HG03442 (cell line): ENCODE data around the gene ARHGAP8.
A peak's percentile ranks its signal among the peaks of the same experiment; 100 is the strongest.

ENCODE experiments used
- ATAC-seq: cut with Tn5 transposase; IDR thresholded peaks from one replicate; pipeline ENCODE4 v1.9.1; 2021; ENCODE audit warnings: mild to moderate bottlenecking, moderate library complexity; ENCODE audit not compliant: unreplicated experiment

Gene ARHGAP8

GRCh38 chr22:44752285-44753188 lies at the start of gene ARHGAP8:
Gene ARHGAP8, plus strand, starts transcription at chr22:44752575. Its CDS starts 33,953 bp downstream, at chr22:44786528.
- ATAC-seq, result no peak

DNA sequence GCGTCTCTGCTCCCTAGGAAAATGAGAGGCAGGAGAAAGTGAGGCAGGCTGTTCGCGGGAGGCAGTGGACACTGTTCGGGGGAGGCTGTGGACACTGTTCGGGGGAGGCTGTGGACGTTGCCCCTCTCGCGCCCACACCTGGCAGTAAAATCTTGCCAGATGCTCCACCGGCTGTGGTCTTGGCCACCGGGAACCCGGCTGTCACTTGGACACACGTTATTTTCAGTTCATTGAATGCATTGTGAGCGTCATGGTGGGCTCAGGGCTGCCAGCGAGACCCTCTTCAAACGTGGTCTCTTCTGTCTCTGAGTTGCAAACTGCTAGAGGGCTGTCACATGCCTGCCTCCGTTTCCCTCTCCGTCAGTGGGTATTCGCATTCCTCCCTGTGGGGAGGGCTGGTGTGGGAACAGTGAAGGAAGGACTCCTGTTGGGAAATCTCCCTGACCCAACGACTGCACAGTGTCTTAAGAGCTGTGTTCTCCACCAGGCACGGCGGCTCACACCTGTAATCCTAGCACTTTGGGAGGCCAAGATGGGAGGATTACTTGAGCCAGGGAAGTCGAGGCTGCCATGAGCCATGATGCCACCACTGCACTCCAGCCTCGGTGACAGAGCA lies 49.0 kb upstream of the ARHGAP8 start:
- ATAC-seq, result no peak

DNA sequence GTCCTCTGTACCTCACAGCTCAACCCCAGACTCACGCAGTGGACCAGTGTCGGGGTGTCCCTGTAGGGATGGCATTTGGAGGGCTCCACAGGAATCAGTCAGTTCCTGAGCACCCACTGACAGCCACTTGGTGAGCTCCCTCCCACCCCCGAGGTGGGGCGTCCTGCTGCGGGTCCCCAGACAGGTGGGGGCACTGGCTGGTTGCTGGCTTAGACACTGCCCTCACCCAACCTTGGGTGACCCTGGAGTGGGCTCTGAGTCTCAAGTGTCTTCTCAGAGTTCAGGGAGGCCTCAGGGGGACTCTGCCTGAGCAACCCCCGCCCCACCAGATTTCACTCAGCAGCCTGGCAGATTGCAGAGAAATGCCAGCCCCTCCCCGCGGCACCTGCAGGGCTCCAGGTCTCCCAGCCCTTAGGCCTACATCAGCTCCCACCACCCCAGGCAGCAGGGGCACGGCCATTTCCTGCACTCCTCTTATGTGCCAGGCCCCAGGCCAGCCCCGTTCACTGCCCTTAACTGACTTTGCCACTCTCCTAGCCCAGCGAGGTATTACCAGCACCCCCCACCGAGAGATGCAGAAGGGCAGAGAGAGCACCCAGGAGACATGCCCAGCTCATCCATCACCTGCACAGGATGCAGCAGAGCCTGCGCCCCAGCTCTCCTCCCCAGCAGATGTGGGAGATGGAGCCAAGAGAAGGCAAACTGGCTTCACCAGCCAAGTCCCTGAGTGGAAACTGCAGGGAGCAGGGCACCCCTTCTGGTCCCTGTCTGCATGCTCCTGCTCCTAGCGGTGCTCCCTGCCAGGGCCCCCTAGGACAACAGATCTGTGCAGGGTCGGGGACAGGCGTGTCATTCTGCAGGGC lies 48.0 kb upstream of the ARHGAP8 start:
- no peak for ATAC-seq

- no peak for ATAC-seq
Observed at GRCh38 chr22:44705022-44705297, 47.4 kb upstream of the ARHGAP8 start.

GRCh38 chr22:44706488-44706887 lies 45.9 kb upstream of the ARHGAP8 start:
- ATAC-seq, result no peak

GRCh38 chr22:44707178-44707577 lies 45.2 kb upstream of the ARHGAP8 start:
- ATAC-seq, result no peak

DNA sequence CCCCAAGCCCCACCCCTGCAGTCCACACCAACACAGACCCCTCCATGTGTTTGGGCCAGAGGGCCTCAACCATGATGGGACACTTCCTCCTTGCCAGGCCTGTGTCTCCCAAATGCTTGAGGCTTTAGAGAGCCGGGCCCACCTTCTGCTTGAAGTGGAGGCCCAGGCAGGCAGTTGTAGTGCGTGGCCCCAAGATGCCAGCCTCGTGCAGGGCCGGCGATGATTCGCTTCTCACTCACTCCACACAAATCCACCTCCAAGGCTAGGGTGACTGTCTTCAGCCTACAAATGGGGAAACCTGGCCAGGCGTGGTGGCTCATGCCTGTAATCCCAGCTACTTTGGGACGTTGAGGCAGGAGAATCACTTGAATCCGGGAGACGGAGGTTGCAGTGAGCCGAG lies 44.6 kb upstream of the ARHGAP8 start:
- no peak for ATAC-seq

DNA sequence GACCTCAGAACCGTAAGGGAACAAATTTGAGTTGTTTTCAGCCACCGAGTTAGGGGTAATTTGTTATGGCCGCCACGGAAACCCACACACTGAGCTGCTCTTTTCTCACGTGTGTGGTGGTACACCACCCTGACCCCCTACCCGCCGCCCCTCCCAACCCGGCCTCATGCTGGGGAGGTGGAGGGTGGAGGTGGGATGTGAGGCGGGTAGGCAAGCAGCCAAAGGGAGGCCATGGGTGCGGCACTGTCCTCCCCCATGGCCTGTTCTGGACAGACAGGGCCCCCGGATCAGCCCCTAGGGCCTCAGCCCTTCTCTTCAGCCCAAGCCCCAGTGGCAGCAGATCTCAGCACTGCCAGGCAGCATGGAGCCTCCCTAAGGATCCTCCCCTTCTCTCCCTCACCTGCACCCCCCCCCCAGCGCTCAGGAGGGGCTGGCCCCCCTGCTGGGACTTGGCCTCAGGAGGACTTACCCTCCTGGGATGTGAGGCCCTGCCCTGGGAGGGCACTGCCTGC lies 42.4 kb upstream of the ARHGAP8 start:
- no peak for ATAC-seq

DNA sequence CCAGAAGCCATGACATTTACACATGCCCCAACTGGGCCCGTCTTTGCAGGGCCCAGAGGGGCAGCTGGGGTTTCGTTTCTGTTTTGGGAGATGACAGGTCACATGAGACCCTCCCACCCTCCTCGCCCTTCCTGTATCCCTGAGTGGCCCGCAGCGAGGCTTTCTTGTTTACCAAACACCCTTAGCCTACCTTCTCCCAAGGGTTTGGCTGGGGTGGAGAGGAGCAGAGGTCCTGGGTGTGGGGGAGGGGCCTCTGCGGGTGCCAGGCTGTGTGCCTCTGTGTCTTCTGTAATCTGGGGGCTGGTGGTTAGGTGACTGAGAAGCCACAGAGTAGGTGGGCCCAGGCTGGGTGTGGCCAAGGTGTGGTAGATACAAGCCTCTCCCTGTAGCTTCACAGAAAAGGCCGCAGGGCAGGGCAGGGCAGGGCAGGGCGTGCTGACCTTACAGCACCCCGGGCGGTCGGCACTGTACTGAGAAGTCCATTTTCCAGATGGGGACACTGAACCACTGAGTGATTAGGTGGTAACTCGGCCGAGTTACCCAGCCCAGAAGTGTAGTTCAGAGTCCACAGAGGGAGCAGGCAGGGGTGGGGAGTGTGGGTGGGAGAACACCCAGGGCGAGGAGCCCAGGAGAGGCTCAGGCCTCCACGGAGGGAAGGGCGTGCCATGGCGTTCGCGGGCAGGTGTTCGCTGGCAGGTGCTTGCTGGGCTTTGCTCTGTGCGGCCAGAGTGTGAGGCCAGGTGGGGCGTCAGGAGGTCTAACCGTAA lies 41.7 kb upstream of the ARHGAP8 start:
- ATAC-seq, result no peak

- ATAC-seq, result no peak
Observed at GRCh38 chr22:44711241-44711560, 41.2 kb upstream of the ARHGAP8 start.

GRCh38 chr22:44711690-44712555 lies 40.5 kb upstream of the ARHGAP8 start:
- ATAC-seq, result no peak

DNA sequence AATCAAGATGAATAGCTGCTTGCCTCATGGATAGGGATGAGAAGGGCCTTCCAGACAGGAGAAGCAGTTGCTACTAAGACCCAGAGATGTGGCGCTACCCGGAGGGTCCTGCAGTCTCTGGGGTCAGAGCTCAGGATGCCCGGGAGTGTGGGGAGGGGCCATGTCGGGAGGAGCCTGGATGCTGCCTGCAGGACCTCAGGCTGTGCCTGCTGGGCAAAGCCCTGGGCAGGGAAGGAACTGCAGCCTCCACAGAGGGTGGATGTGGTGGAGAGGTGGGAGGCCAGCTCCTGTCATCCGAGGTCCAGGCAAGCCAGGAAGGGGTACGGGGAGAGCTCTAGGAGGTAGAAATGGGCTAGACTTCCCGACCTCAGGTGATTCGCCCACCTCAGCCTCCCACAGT lies 39.4 kb upstream of the ARHGAP8 start:
- ATAC-seq, result no peak

DNA sequence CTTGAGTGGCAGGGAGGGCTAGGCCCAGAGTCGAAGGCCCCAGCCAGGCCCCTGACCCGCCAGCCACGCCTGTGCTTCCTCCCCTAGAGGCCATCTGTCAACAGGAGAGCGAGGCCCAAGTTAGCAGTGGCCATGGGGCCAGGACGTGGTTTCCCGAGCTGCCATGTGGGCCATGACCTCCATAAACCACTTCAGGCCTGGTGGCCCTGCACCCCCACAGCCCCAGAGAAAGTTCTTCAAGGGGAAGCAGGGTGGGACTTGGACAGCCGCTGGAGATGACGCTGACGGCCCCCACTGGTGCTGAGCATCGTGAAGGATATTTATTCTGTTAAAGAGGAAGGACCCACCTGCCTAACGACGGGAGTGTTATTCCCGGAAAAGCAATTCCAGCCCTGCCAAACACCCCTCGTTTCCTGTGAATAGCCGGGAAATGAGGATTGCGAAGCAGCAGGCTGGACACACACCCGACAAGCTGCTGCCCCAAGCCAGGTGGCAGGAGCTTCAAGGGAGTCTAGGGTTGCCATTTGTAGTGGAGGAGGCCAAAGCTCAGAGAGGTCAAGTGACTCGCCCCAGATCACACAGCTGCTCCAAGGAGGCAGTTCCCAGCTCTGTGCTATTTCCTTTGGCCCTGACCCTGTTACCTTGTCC lies 37.5 kb upstream of the ARHGAP8 start:
- ATAC-seq, result no peak

- ATAC-seq, result peak; percentile 38
Observed at GRCh38 chr22:44718418-44718817, 34.0 kb upstream of the ARHGAP8 start.

GRCh38 chr22:44719586-44720368 lies 32.6 kb upstream of the ARHGAP8 start:
- ATAC-seq, result no peak

- no peak for ATAC-seq
Observed at GRCh38 chr22:44721213-44721612, 31.2 kb upstream of the ARHGAP8 start.

GRCh38 chr22:44722611-44723010 lies 29.8 kb upstream of the ARHGAP8 start:
- no peak for ATAC-seq

- ATAC-seq, result no peak
Observed at GRCh38 chr22:44723801-44724200, 28.6 kb upstream of the ARHGAP8 start.

DNA sequence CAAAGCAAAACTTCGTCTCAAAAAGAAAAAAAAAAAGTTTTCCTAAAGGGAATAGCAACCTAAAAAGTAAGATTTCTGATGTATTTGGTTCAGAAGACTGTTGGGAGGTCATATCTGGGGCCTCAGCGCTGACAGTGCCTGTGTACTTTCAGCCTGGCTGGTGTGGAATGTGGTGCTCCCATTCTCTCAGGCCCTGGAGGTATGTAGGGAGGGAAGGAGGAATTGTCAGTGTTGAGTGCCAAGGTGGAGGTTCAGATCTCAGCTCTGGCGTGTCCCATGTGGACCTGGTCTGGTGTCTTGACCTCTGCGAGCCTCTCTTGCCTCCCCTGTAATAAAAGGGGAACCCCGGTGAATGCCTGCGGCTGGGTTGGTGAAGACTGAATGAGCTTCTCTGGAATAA lies 28.0 kb upstream of the ARHGAP8 start:
- ATAC-seq, result no peak
